ES-I3 (cell line): Measurements from ENCODE around the gene KRTAP22-1.

ENCODE experiments used
- H3K36me3 ChIP-seq: 2 replicates; pipeline ENCODE4 v1.6.1; 2013; ENCODE audit warnings: mild to moderate bottlenecking, low read length, control low read depth, moderate library complexity; ENCODE audit not compliant: insufficient read depth
- H3K4me1 ChIP-seq: 2 replicates; pipeline ENCODE4 v1.6.1; 2013; ENCODE audit warnings: mild to moderate bottlenecking, control low read depth, low read length; ENCODE audit not compliant: insufficient read depth
- H3K9ac ChIP-seq: 2 replicates; pipeline ENCODE4 v1.6.1; 2013; ENCODE audit warnings: low read depth, mild to moderate bottlenecking, low read length, moderate library complexity
- H3K9me3 ChIP-seq: 2 replicates; pipeline ENCODE4 v1.6.1; 2013; ENCODE audit warnings: mild to moderate bottlenecking, low read length, moderate library complexity; ENCODE audit not compliant: control insufficient read depth, insufficient read depth

The KRTAP22-1 gene

GRCh38 chr21:30600787-30601186 is at the start of gene KRTAP22-1:
KRTAP22-1 (plus strand) TSS chr21:30601087.
- H3K4me1 ChIP-seq = no peaks in the 10 kb centered on the region
- H3K36me3 ChIP-seq = no peaks in the 10 kb centered on the region
- no peaks in the 10 kb centered on the region for H3K9me3 ChIP-seq
- no peak within 1 kb of the TSS for H3K9ac ChIP-seq

GRCh38 chr21:30552782-30553181 is 48.1 kb upstream of the KRTAP22-1 start:
- no peaks in the 10 kb centered on the region for H3K9me3 ChIP-seq
- no peaks in the 10 kb centered on the region for H3K36me3 ChIP-seq
- H3K4me1 ChIP-seq = no peaks in the 10 kb centered on the region
- no peak overlapping the region for H3K9ac ChIP-seq

- Histone ChIP-seq H3K9ac (no peak overlapping the region), H3K36me3 (no peaks in the 10 kb centered on the region), H3K4me1 (no peaks in the 10 kb centered on the region), H3K9me3 (no peaks in the 10 kb centered on the region)
These were observed 45.8 kb upstream of the KRTAP22-1 start for GRCh38 chr21:30555095-30555494.

- H3K4me1 ChIP-seq = no peaks in the 10 kb centered on the region
- H3K9ac ChIP-seq = no peak within 1 kb of the TSS
- H3K36me3 ChIP-seq = no peaks in the 10 kb centered on the region
- no peaks in the 10 kb centered on the region for H3K9me3 ChIP-seq
These were observed 39.5 kb upstream of the KRTAP22-1 start, which contains the start of gene KRTAP19-7 for GRCh38 chr21:30561264-30561895. KRTAP19-7 (minus strand) TSS chr21:30561314; CDS start chr21:30561289, 25 bp downstream.

- Histone ChIP-seq H3K4me1 (no peaks in the 10 kb centered on the region), H3K9me3 (no peaks in the 10 kb centered on the region), H3K36me3 (no peaks in the 10 kb centered on the region), H3K9ac (no peak overlapping the region)
These were observed 38.9 kb upstream of the KRTAP22-1 start for GRCh38 chr21:30561957-30562356.

- no peaks in the 10 kb centered on the region for H3K9me3 ChIP-seq
- H3K9ac ChIP-seq = no peak overlapping the region
- no peaks in the 10 kb centered on the region for H3K36me3 ChIP-seq
- H3K4me1 ChIP-seq = no peaks in the 10 kb centered on the region
These were observed 37.8 kb upstream of the KRTAP22-1 start for GRCh38 chr21:30563072-30563471.

GRCh38 chr21:30563630-30564029 is 37.3 kb upstream of the KRTAP22-1 start:
- H3K4me1 ChIP-seq = no peaks in the 10 kb centered on the region

GRCh38 chr21:30567617-30568016 is 33.3 kb upstream of the KRTAP22-1 start:
- H3K9me3 ChIP-seq = no peaks in the 10 kb centered on the region
- no peaks in the 10 kb centered on the region for H3K36me3 ChIP-seq
- H3K9ac ChIP-seq = no peak overlapping the region
- no peaks in the 10 kb centered on the region for H3K4me1 ChIP-seq

More at GRCh38 chr21:30563630-30564029, 37.3 kb upstream of the KRTAP22-1 start:
- no peak overlapping the region for H3K9ac ChIP-seq
- no peaks in the 10 kb centered on the region for H3K36me3 ChIP-seq
- no peaks in the 10 kb centered on the region for H3K9me3 ChIP-seq

- no peaks in the 10 kb centered on the region for H3K4me1 ChIP-seq
- H3K9ac ChIP-seq = no peak overlapping the region
- H3K36me3 ChIP-seq = no peaks in the 10 kb centered on the region
- no peaks in the 10 kb centered on the region; the same call in 1 of the 2 replicates for H3K9me3 ChIP-seq
These were observed 23.1 kb upstream of the KRTAP22-1 start for GRCh38 chr21:30577766-30578165.

GRCh38 chr21:30579346-30579745 is 21.5 kb upstream of the KRTAP22-1 start:
- Histone ChIP-seq H3K36me3 (no peaks in the 10 kb centered on the region), H3K9ac (no peak overlapping the region), H3K4me1 (no peaks in the 10 kb centered on the region), H3K9me3 (no peaks in the 10 kb centered on the region)

GRCh38 chr21:30580132-30580531 is 20.8 kb upstream of the KRTAP22-1 start:
- no peaks in the 10 kb centered on the region for H3K4me1 ChIP-seq
- no peak overlapping the region for H3K9ac ChIP-seq
- H3K36me3 ChIP-seq = no peaks in the 10 kb centered on the region
- no peaks in the 10 kb centered on the region for H3K9me3 ChIP-seq

GRCh38 chr21:30582870-30583269 is 18.0 kb upstream of the KRTAP22-1 start:
- H3K4me1 ChIP-seq = no peaks in the 10 kb centered on the region
- H3K36me3 ChIP-seq = no peaks in the 10 kb centered on the region
- no peak overlapping the region for H3K9ac ChIP-seq
- H3K9me3 ChIP-seq = no peaks in the 10 kb centered on the region

GRCh38 chr21:30590297-30590696 is 10.6 kb upstream of the KRTAP22-1 start, which contains the start of gene KRTAP22-2:
KRTAP22-2 (minus strand) TSS chr21:30590397.
- Histone ChIP-seq H3K9ac (no peak within 1 kb of the TSS), H3K4me1 (no peaks in the 10 kb centered on the region), H3K9me3 (no peaks in the 10 kb centered on the region), H3K36me3 (no peaks in the 10 kb centered on the region)

GRCh38 chr21:30592140-30592539 is 8.7 kb upstream of the KRTAP22-1 start, which contains the start of gene KRTAP6-3:
KRTAP6-3 (plus strand) TSS chr21:30592440; CDS start chr21:30592446, 6 bp downstream.
- H3K9me3 ChIP-seq = no peaks in the 10 kb centered on the region
- H3K9ac ChIP-seq = no peak within 1 kb of the TSS
- H3K36me3 ChIP-seq = no peaks in the 10 kb centered on the region
- no peaks in the 10 kb centered on the region for H3K4me1 ChIP-seq

GRCh38 chr21:30598802-30599201 is 2.1 kb upstream of the KRTAP22-1 start, which contains the start of gene KRTAP6-2:
KRTAP6-2 (minus strand) TSS chr21:30598902; CDS start chr21:30598874, 28 bp downstream.
- no peaks in the 10 kb centered on the region for H3K36me3 ChIP-seq
- H3K4me1 ChIP-seq = no peaks in the 10 kb centered on the region
- no peaks in the 10 kb centered on the region for H3K9me3 ChIP-seq
- H3K9ac ChIP-seq = no peak within 1 kb of the TSS
